T-cell (primary cell): ENCODE data around the gene RNF166. TPM values are rescaled to one million over a fixed set of nuclear protein-coding genes. Genes with fewer than 3 reads are reported as not detected.

ENCODE experiments used
- ATAC-seq, 4 experiments: fragments of 200-7000 bp in 3 of 4; fragments of 150-1000 bp in 1 of 4; cut with Tn5 transposase; replicated peaks in 1 of 4; 1 replicate in 3 of 4; 2 replicates in 1 of 4; pipeline ENCODE4 v1.10.0; 2021; ENCODE audit warnings: moderate library complexity in 3 of 4, mild to moderate bottlenecking in 2 of 4, moderate number of reproducible peaks in 1 of 4
- CTCF ChIA-PET, 2 donors: fragments of 300-600 bp; sonication (Branson Sonifier 250); formaldehyde crosslinking; loops; one replicate each; lab custom pipeline; 2022; ENCODE audit warnings: antibody characterized with exemption in 2 of 2; lab: Charles Lee
- POLR2A ChIA-PET, 2 donors: fragments of 300-600 bp; sonication (Branson Sonifier 250); formaldehyde crosslinking; loops; one replicate each; lab custom pipeline; 2022; ENCODE audit warnings: antibody characterized with exemption in 2 of 2; lab: Charles Lee
- DNase-seq, 35 experiments: peaks; one replicate each; pipeline versions ENCODE4 v3.0.0 to v3.0.0-alpha.2; 2013 to 2023
- H3K27ac ChIP-seq: one replicate; pipeline ENCODE4 v1.5.1; 2013; ENCODE audit warnings: low read length
- H3K27me3 ChIP-seq, 2 experiments: replicated peaks in 1 of 2; 1 replicate in 1 of 2; 2 replicates in 1 of 2; pipeline versions ENCODE4 v1.6.1 to v1.7.0; 2013; ENCODE audit warnings: low read length in 1 of 2, mixed read lengths in 1 of 2; ENCODE audit not compliant: control insufficient read depth in 2 of 2, insufficient read depth in 2 of 2; ENCODE audit errors: extremely low read depth in 1 of 2
- H3K36me3 ChIP-seq, 2 donors: 1 replicate in 1 of 2; 2 replicates in 1 of 2; pipeline versions ENCODE4 v1.6.1 to v1.7.0; 2013; ENCODE audit warnings: low read length in 1 of 2; ENCODE audit not compliant: control insufficient read depth in 2 of 2, insufficient read depth in 1 of 2; ENCODE audit errors: extremely low read depth in 1 of 2
- H3K4me1 ChIP-seq, 2 experiments: 1 replicate in 1 of 2; 2 replicates in 1 of 2; pipeline versions ENCODE4 v1.6.1 to v1.7.0; 2013; ENCODE audit warnings: low read length in 2 of 2, mixed read lengths in 1 of 2; ENCODE audit not compliant: insufficient read depth in 2 of 2, control insufficient read depth in 1 of 2; ENCODE audit errors: extremely low read depth in 1 of 2
- H3K4me3 ChIP-seq, 2 donors: 1 replicate in 1 of 2; 2 replicates in 1 of 2; pipeline versions ENCODE4 v1.5.1 to v1.7.0; 2013; ENCODE audit warnings: mild to moderate bottlenecking in 2 of 2, low read length in 1 of 2, moderate library complexity in 1 of 2; ENCODE audit not compliant: control insufficient read depth in 1 of 2; ENCODE audit errors: extremely low read depth in 1 of 2
- H3K9me3 ChIP-seq: 2 replicates; pipeline ENCODE4 v1.7.0; 2013
- H3K27ac Mint-ChIP-seq, 2 donors: one replicate each; pipeline ENCODE4 v1.8.0; 2020 to 2021; ENCODE audit warnings: mild to moderate bottlenecking in 2 of 2, mixed read lengths in 2 of 2
- H3K27me3 Mint-ChIP-seq, 2 donors: one replicate each; pipeline ENCODE4 v1.8.0; 2021 to 2022; ENCODE audit warnings: mixed read lengths in 2 of 2
- H3K36me3 Mint-ChIP-seq: one replicate; pipeline ENCODE4 v1.8.0; 2021; ENCODE audit warnings: mixed read lengths
- H3K4me1 Mint-ChIP-seq, 3 donors: one replicate each; pipeline ENCODE4 v1.8.0; 2020 to 2022; ENCODE audit warnings: mixed read lengths in 3 of 3, mild to moderate bottlenecking in 1 of 3
- H3K4me3 Mint-ChIP-seq, 3 donors: one replicate each; pipeline ENCODE4 v1.8.0; 2020 to 2022; ENCODE audit warnings: mild to moderate bottlenecking in 3 of 3, mixed read lengths in 3 of 3, moderate library complexity in 3 of 3
- H3K9me3 Mint-ChIP-seq, 3 donors: one replicate each; pipeline ENCODE4 v1.8.0; 2020 to 2022; ENCODE audit warnings: mixed read lengths in 3 of 3
- WGBS: methylation state at CpG from one replicate; pipeline ENCODE4 v1.1.5; 2013; ENCODE audit warnings: missing lambda C conversion rate; ENCODE audit not compliant: insufficient coverage; 5-methylcytosine and 5-hydroxymethylcytosine counted together
- total RNA-seq, 35 experiments: library from RNA in 6 of 35; stranded (reverse) in 6 of 35; fragments of 120-200 nt in 1 of 35; gene quantifications; one replicate each; pipeline versions ENCODE4 v1.2.1 to v1.2.4 and lab custom pipeline; 2013 to 2026

Gene RNF166
- total RNA-seq, 5 donors from 2014 or later (not counting 1 experiment from before 2014, with no cell fraction given): 246 to 369 (median 264) TPM

- Histone ChIP-seq H3K27ac (no peak overlapping the region), H3K4me1 (peaks cover 0 to 14% of the 10 kb centered on the region in 2 experiments), H3K4me3 (no peak overlapping the region), H3K36me3 (peaks cover 29 to 53% of the 10 kb centered on the region in 2 donors), H3K9me3 (no peaks in the 10 kb centered on the region), H3K27me3 (peaks cover 0 to 2% of the 10 kb centered on the region in 2 experiments)
- H3K27me3 Mint-ChIP-seq: no peaks in the 10 kb centered on the region
- peaks cover 4 to 8% (median 5%) of the 10 kb centered on the region in 3 donors for H3K4me1 Mint-ChIP-seq
- ATAC-seq (no peak), DNase-seq (no peak)
- peaks cover 9% of the 10 kb centered on the region for H3K36me3 Mint-ChIP-seq
- WGBS: 98% methylated on average over 17 of the region's 21 CpGs
- no peaks in the 10 kb centered on the region for H3K9me3 Mint-ChIP-seq
- CTCF ChIA-PET: no interaction called here
- no peak overlapping the region for H3K4me3 Mint-ChIP-seq
- no peak overlapping the region for H3K27ac Mint-ChIP-seq
- POLR2A ChIA-PET: interaction anchor here in 1 of 2 donors (0.6 kb wide), 1 partner anchor 1040 kb away, joined by 3 read pairs; no protein-coding TSS in a partner anchor
These were observed 29.9 kb upstream of the RNF166 start for GRCh38 chr16:88736088-88736487.

- H3K27me3 ChIP-seq: peaks cover 0 to 2% of the 10 kb centered on the region in 2 experiments
- Mint-ChIP-seq H3K27ac (no peak overlapping the region), H3K4me1 (peaks cover 4 to 9% (median 5%) of the 10 kb centered on the region in 3 donors), H3K9me3 (no peaks in the 10 kb centered on the region), H3K4me3 (no peak overlapping the region), H3K36me3 (peaks cover 12% of the 10 kb centered on the region), H3K27me3 (no peaks in the 10 kb centered on the region)
- H3K4me3 ChIP-seq: no peak overlapping the region
- no peaks in the 10 kb centered on the region for H3K9me3 ChIP-seq
- peaks cover 24 to 53% of the 10 kb centered on the region in 2 donors for H3K36me3 ChIP-seq
- peaks cover 0 to 14% of the 10 kb centered on the region in 2 experiments for H3K4me1 ChIP-seq
- 91% methylated on average over 10 of the region's 10 CpGs for whole genome bisulfite sequencing
- no peak overlapping the region for H3K27ac ChIP-seq
- no peak for ATAC-seq
- DNase-seq: no peak
- ChIA-PET CTCF (no interaction called here), POLR2A (interaction anchor here in 1 of 2 donors (0.6 kb wide), 1 partner anchor 1040 kb away, joined by 3 read pairs; no protein-coding TSS in a partner anchor)
These were observed 29.4 kb upstream of the RNF166 start for GRCh38 chr16:88735616-88736015.

- peaks cover 21 to 51% of the 10 kb centered on the region in 2 donors for H3K36me3 ChIP-seq
These were observed 28.9 kb upstream of the RNF166 start for GRCh38 chr16:88735121-88735520.

GRCh38 chr16:88734361-88734728 lies 28.1 kb upstream of the RNF166 start:
- Histone ChIP-seq H3K36me3 (peaks cover 18 to 51% of the 10 kb centered on the region in 2 donors), H3K9me3 (no peaks in the 10 kb centered on the region), H3K4me3 (no peak overlapping the region), H3K27ac (no peak overlapping the region), H3K4me1 (peaks cover 0 to 14% of the 10 kb centered on the region in 2 experiments), H3K27me3 (peaks cover 0 to 2% of the 10 kb centered on the region in 2 experiments)
- DNase-seq (no peak), ATAC-seq (no peak)
- peaks cover 14% of the 10 kb centered on the region for H3K36me3 Mint-ChIP-seq
- peaks cover 4 to 9% (median 5%) of the 10 kb centered on the region in 3 donors for H3K4me1 Mint-ChIP-seq
- no peaks in the 10 kb centered on the region for H3K9me3 Mint-ChIP-seq
- POLR2A ChIA-PET: no interaction called here
- no peak overlapping the region for H3K27ac Mint-ChIP-seq
- 98% methylated on average over 17 of the region's 23 CpGs for WGBS
- H3K27me3 Mint-ChIP-seq: no peaks in the 10 kb centered on the region
- CTCF ChIA-PET: interaction anchor here in 1 of 2 donors (1.0 kb wide), 1 partner anchor 60 kb away, joined by 4 read pairs; no protein-coding TSS in a partner anchor
- no peak overlapping the region for H3K4me3 Mint-ChIP-seq

More at GRCh38 chr16:88735121-88735520, 28.9 kb upstream of the RNF166 start:
- WGBS: 97% methylated on average over 15 of the region's 16 CpGs
- Histone ChIP-seq H3K9me3 (no peaks in the 10 kb centered on the region), H3K27me3 (peaks cover 0 to 2% of the 10 kb centered on the region in 2 experiments), H3K4me1 (peaks cover 0 to 14% of the 10 kb centered on the region in 2 experiments), H3K4me3 (no peak overlapping the region), H3K27ac (no peak overlapping the region)
- ChIA-PET CTCF (interaction anchor here in 1 of 2 donors (1.0 kb wide), 1 partner anchor 59 kb away, joined by 4 read pairs; no protein-coding TSS in a partner anchor), POLR2A (no interaction called here)
- H3K4me3 Mint-ChIP-seq: no peak overlapping the region
- ATAC-seq: no peak
- no peaks in the 10 kb centered on the region for H3K9me3 Mint-ChIP-seq
- no peaks in the 10 kb centered on the region for H3K27me3 Mint-ChIP-seq
- H3K27ac Mint-ChIP-seq: no peak overlapping the region
- H3K4me1 Mint-ChIP-seq: peaks cover 4 to 9% (median 5%) of the 10 kb centered on the region in 3 donors
- no peak for DNase-seq
- H3K36me3 Mint-ChIP-seq: peaks cover 14% of the 10 kb centered on the region

- WGBS: 90% methylated on average over 15 of the region's 27 CpGs
- H3K9me3 Mint-ChIP-seq: no peaks in the 10 kb centered on the region
- H3K9me3 ChIP-seq: no peaks in the 10 kb centered on the region
- H3K27me3 Mint-ChIP-seq: no peaks in the 10 kb centered on the region
- H3K4me3 ChIP-seq: no peak overlapping the region
- H3K27ac ChIP-seq: no peak overlapping the region
- H3K36me3 Mint-ChIP-seq: peaks cover 14% of the 10 kb centered on the region
- DNase-seq (no peak), ATAC-seq (no peak)
- ChIA-PET CTCF (no interaction called here), POLR2A (no interaction called here)
- no peak overlapping the region for H3K27ac Mint-ChIP-seq
- H3K27me3 ChIP-seq: peaks cover 0 to 2% of the 10 kb centered on the region in 2 experiments
- H3K4me3 Mint-ChIP-seq: no peak overlapping the region
- H3K4me1 ChIP-seq: peaks cover 0 to 14% of the 10 kb centered on the region in 2 experiments
- H3K4me1 Mint-ChIP-seq: peaks cover 2 to 8% (median 3%) of the 10 kb centered on the region in 3 donors
- peaks cover 16 to 51% of the 10 kb centered on the region in 2 donors for H3K36me3 ChIP-seq
These were observed 27.6 kb upstream of the RNF166 start for GRCh38 chr16:88733630-88734360.

- Mint-ChIP-seq H3K36me3 (peaks cover 14% of the 10 kb centered on the region), H3K27ac (no peak overlapping the region), H3K9me3 (no peaks in the 10 kb centered on the region), H3K4me3 (no peak overlapping the region), H3K27me3 (no peaks in the 10 kb centered on the region), H3K4me1 (peaks cover 0 to 7% (median 0%) of the 10 kb centered on the region in 3 donors)
- Histone ChIP-seq H3K27me3 (peaks cover 0 to 2% of the 10 kb centered on the region in 2 experiments), H3K4me1 (peaks cover 0 to 11% of the 10 kb centered on the region in 2 experiments), H3K9me3 (no peaks in the 10 kb centered on the region), H3K27ac (no peak overlapping the region), H3K4me3 (no peak overlapping the region), H3K36me3 (peaks cover 16 to 51% of the 10 kb centered on the region in 2 donors)
- DNase-seq (no peak), ATAC-seq (no peak)
- WGBS: 95% methylated on average over 12 of the region's 13 CpGs
- CTCF ChIA-PET: no interaction called here
- POLR2A ChIA-PET: no interaction called here
These were observed 26.7 kb upstream of the RNF166 start for GRCh38 chr16:88732961-88733294.
